A549 (cell line): ENCODE measurements around the gene TMEM43. TPM values are rescaled to one million over a fixed set of nuclear protein-coding genes. Genes with fewer than 3 reads are reported as not detected.

Experiments used
- ATAC-seq, 2 experiments: fragments of 200-7000 bp in 1 of 2; fragments of >200 bp in 1 of 2; cut with Nextera tagmentation in 1 of 2; cut with Tn5 transposase in 1 of 2; 3 replicates each; pipeline versions ENCODE4 v1.8.0 to v1.9.1; 2018 to 2020; ENCODE audit warnings: mild to moderate bottlenecking in 1 of 2, moderate library complexity in 1 of 2
- CTCF ChIA-PET: fragments of 300-600 bp; sonication (Branson Sonifier 250); formaldehyde crosslinking; extraction: SDS; loops from one replicate; lab custom pipeline; 2021; ENCODE audit warnings: antibody characterized with exemption, inconsistent platforms; lab: Yijun Ruan, JAX
- POLR2A ChIA-PET: fragments of 350-600 bp; formaldehyde crosslinking; extraction: SDS; loops from one replicate; lab custom pipeline; 2021; ENCODE audit warnings: antibody characterized with exemption, inconsistent platforms; lab: Yijun Ruan, JAX
- DNase-seq, 2 experiments: peaks; one replicate each; pipeline versions ENCODE4 v3.0.0 to v3.0.0-alpha.2; 2011 to 2016; ENCODE audit warnings: low read depth in 1 of 2, low spot score in 1 of 2
- FAIRE-seq: peaks from 2 replicates; lab custom pipeline; 2011; peaks lifted over from hg19 to GRCh38; lab: Jason Lieb, UNC
- H3K27ac ChIP-seq, 2 experiments: fragments of >200 bp; sonication (Bioruptor Twin); formaldehyde crosslinking; 3 replicates each; pipeline ENCODE4 v1.5.1; 2016 to 2017
- H3K4me1 ChIP-seq: fragments of >200 bp; sonication (Bioruptor Twin); formaldehyde crosslinking; 3 replicates; pipeline ENCODE4 v1.6.1; 2016
- H3K4me2 ChIP-seq: fragments of >200 bp; sonication (Bioruptor Twin); formaldehyde crosslinking; 3 replicates; pipeline ENCODE4 v1.6.1; 2016
- H3K4me3 ChIP-seq: fragments of >200 bp; sonication (Bioruptor Twin); formaldehyde crosslinking; 3 replicates; pipeline ENCODE4 v1.5.1; 2016
- H3K9me3 ChIP-seq: fragments of >200 bp; sonication (Bioruptor Twin); formaldehyde crosslinking; 3 replicates; pipeline ENCODE4 v1.6.1; 2016
- CBX8 ChIP-seq: fragments of 200-600 bp; sonication (generic); IDR thresholded peaks from 2 replicates; pipeline ENCODE4 v1.6.1; 2016
- CEBPB ChIP-seq, 2 experiments: fragments of >200 bp in 1 of 2; sonication (Bioruptor Twin) in 1 of 2; formaldehyde crosslinking in 1 of 2; IDR thresholded peaks; 2 replicates each; pipeline ENCODE4 v1.6.1; 2012 to 2016
- CTCF ChIP-seq: fragments of >200 bp; sonication (Bioruptor Twin); formaldehyde crosslinking; IDR thresholded peaks from 3 replicates; pipeline ENCODE4 v1.5.1; 2016
- E2F6 ChIP-seq: IDR thresholded peaks from 2 replicates; pipeline ENCODE4 v1.6.1; 2012; ENCODE audit warnings: low read depth, borderline replicate concordance
- ELK1 ChIP-seq: fragments of 150-350 bp; IDR thresholded peaks from 2 replicates; pipeline ENCODE4 v1.6.1; 2014; ENCODE audit warnings: low read depth, mild to moderate bottlenecking, low read length
- EP300 ChIP-seq, 2 experiments: fragments of >200 bp; sonication (Bioruptor Twin); formaldehyde crosslinking; IDR thresholded peaks; 2 replicates in 1 of 2; 3 replicates in 1 of 2; pipeline ENCODE4 v1.6.1; 2016 to 2017
- FOSL2 ChIP-seq, 2 experiments: fragments of 450-650 bp in 1 of 2; fragments of >200 bp in 1 of 2; sonication (Bioruptor Twin) in 1 of 2; formaldehyde crosslinking; IDR thresholded peaks; 2 replicates each; pipeline versions ENCODE4 v1.5.0 to v1.6.1; 2016 to 2020; ENCODE audit warnings: mild to moderate bottlenecking in 1 of 2, moderate library complexity in 1 of 2
- FOXS1 ChIP-seq: fragments of 250-450 bp; sonication (Bioruptor Pico); IDR thresholded peaks from 2 replicates; pipeline ENCODE4 v1.5.0; 2020; ENCODE audit warnings: mild to moderate bottlenecking, moderate library complexity
- GATA3 ChIP-seq: IDR thresholded peaks from 2 replicates; pipeline ENCODE4 v1.6.1; 2012; ENCODE audit warnings: borderline replicate concordance
- HMGXB4 ChIP-seq: fragments of 250-450 bp; sonication (Bioruptor Pico); IDR thresholded peaks from 2 replicates; pipeline ENCODE4 v1.5.0; 2021; ENCODE audit warnings: mild to moderate bottlenecking, moderate library complexity, borderline replicate concordance
- JUNB ChIP-seq: fragments of >200 bp; sonication (Bioruptor Twin); formaldehyde crosslinking; IDR thresholded peaks from 2 replicates; pipeline ENCODE4 v1.6.1; 2016
- MAFK ChIP-seq: fragments of 450-650 bp; IDR thresholded peaks from 2 replicates; pipeline ENCODE4 v1.6.1; 2014; ENCODE audit not compliant: partially characterized antibody
- MAX ChIP-seq: IDR thresholded peaks from 2 replicates; pipeline ENCODE4 v1.6.1; 2012
- MAZ ChIP-seq: fragments of 150-350 bp; IDR thresholded peaks from 2 replicates; pipeline ENCODE4 v1.6.1; 2014; ENCODE audit warnings: antibody characterized with exemption, low read depth, low read length, borderline replicate concordance
- NFE2L2 ChIP-seq: fragments of 150-350 bp; conservative IDR thresholded peaks from 2 replicates; pipeline ENCODE4 v1.6.1; 2014; ENCODE audit warnings: low read length
- NPAS2 ChIP-seq: fragments of 250-450 bp; sonication (Bioruptor Pico); IDR thresholded peaks from 2 replicates; pipeline ENCODE4 v1.8.0; 2022; ENCODE audit warnings: mild to moderate bottlenecking, moderate library complexity, borderline replicate concordance
- POLR2AphosphoS2 ChIP-seq: conservative IDR thresholded peaks from 2 replicates; pipeline ENCODE4 v1.6.1; 2012; ENCODE audit warnings: low read length, improper control_type of control experiment, inconsistent platforms
- RAD21 ChIP-seq, 2 experiments: fragments of >200 bp in 1 of 2; sonication (Bioruptor Twin) in 1 of 2; formaldehyde crosslinking in 1 of 2; IDR thresholded peaks in 1 of 2; conservative IDR thresholded peaks in 1 of 2; 2 replicates in 1 of 2; 3 replicates in 1 of 2; pipeline ENCODE4 v1.6.1; 2012 to 2018; ENCODE audit warnings: inconsistent platforms in 1 of 2
- SMC3 ChIP-seq: fragments of >200 bp; sonication (Bioruptor Twin); formaldehyde crosslinking; IDR thresholded peaks from 3 replicates; pipeline ENCODE4 v1.6.1; 2018; ENCODE audit warnings: inconsistent platforms
- ZC3H11A ChIP-seq: fragments of 450-650 bp; IDR thresholded peaks from 2 replicates; pipeline ENCODE4 v1.6.1; 2014; ENCODE audit warnings: antibody characterized with exemption, mild to moderate bottlenecking
- ZSCAN20 ChIP-seq: fragments of 250-450 bp; sonication (Bioruptor Pico); IDR thresholded peaks from 2 replicates; pipeline ENCODE4 v1.8.0; 2022; ENCODE audit warnings: mild to moderate bottlenecking, moderate library complexity
- WGBS: methylation state at CpG from one replicate; pipeline ENCODE4 v1.1.6; 2017; ENCODE audit errors: missing lambda C conversion rate; 5-methylcytosine and 5-hydroxymethylcytosine counted together
- polyA plus RNA-seq, 4 experiments: library from polyadenylated mRNA; depleted of rRNA in 3 of 4; stranded (reverse); fragments of >200 nt; fragmentation: RNase III in 1 of 4; extraction: RNeasy Plus Mini Kit Qiagen cat#74134 plus additional on column Dnase treatment in 1 of 4; gene quantifications; 2 replicates in 3 of 4; 3 replicates in 1 of 4; pipeline ENCODE4 v1.2.3, GENCODE V29; 2011 to 2017

TMEM43 gene
- polyA plus RNA-seq, 2 of the 4 experiments (the other 2 are of a cell fraction): 41.1 to 79.0 TPM

- TF ChIP-seq EP300 (IDR thresholded peaks at IDR 0.05) (no peak), POLR2AphosphoS2 (no peak), HMGXB4 (no peak), GATA3 (no peak), MAFK (no peak), CBX8 (no peak), MAZ (no peak), ELK1 (no peak), RAD21 (conservative IDR thresholded peaks at IDR 0.05 in 1 of 2, IDR thresholded peaks at IDR 0.05 in 1 of 2) (no peak), JUNB (no peak), CTCF (no peak), NFE2L2 (no peak), ZSCAN20 (CRISPR knock-in tag) (no peak), CEBPB (IDR thresholded peaks at IDR 0.05) (no peak), E2F6 (no peak), FOSL2 (IDR thresholded peaks at IDR 0.05) (no peak), FOSL2 (CRISPR knock-in tag; IDR thresholded peaks at IDR 0.05) (no peak), FOXS1 (no peak), MAX (no peak)
- ChIA-PET CTCF (interaction anchor here (0.6 kb wide), 1 partner anchor 1314 kb away, joined by 3 read pairs; no protein-coding TSS in a partner anchor), POLR2A (interaction anchor here (0.9 kb wide), 1 partner anchor 12 kb away, joined by 3 read pairs; no protein-coding TSS in a partner anchor)
- DNase-seq (no peak), ATAC-seq (no peak), FAIRE-seq (no peak)
- 80% methylated on average over 1 of the region's 3 CpGs for WGBS
- H3K4me3 ChIP-seq: no peak overlapping the region
- no peaks in the 10 kb centered on the region for H3K9me3 ChIP-seq
- H3K4me1 ChIP-seq: peaks cover 8% of the 10 kb centered on the region; the same call in 2 of the 3 replicates
- H3K4me2 ChIP-seq: no peak overlapping the region
- H3K27ac ChIP-seq: peak overlapping the region in 1 of 2 experiments; percentile 24; a peak in 1 of 6 replicates
Measured at GRCh38 chr3:14137004-14137403, 12.2 kb downstream of the TMEM43 start.

- FAIRE-seq: no peak
- POLR2A ChIA-PET: no interaction called here
- DNase-seq: no peak
- peak overlapping the region in 1 of 2 experiments; percentile 24; a peak in 1 of 6 replicates for H3K27ac ChIP-seq
- 59% methylated on average over 2 of the region's 3 CpGs for WGBS
- no peak overlapping the region for H3K4me3 ChIP-seq
- TF ChIP-seq NPAS2 (CRISPR knock-in tag) (no peak), SMC3 (no peak), CEBPB (IDR thresholded peaks at IDR 0.05) (no peak), ZC3H11A (no peak)
- no peaks in the 10 kb centered on the region for H3K9me3 ChIP-seq
- ATAC-seq: no peak
- CTCF ChIA-PET: interaction anchor here (0.6 kb wide), 1 partner anchor 1314 kb away, joined by 3 read pairs; no protein-coding TSS in a partner anchor
- H3K4me2 ChIP-seq: no peak overlapping the region
- peaks cover 8% of the 10 kb centered on the region; the same call in 2 of the 3 replicates for H3K4me1 ChIP-seq
Measured at GRCh38 chr3:14137445-14137844, 12.6 kb downstream of the TMEM43 start.
